Activated T-cell treated with anti-CD3 and anti-CD28 coated beads for 4 hours (primary cell): ENCODE measurements around the gene SMIM41.

Experiments used
- DNase-seq: peaks from one replicate; pipeline ENCODE4 v3.0.0-alpha.2; 2020

SMIM41 gene

GRCh38 chr12:52149651-52150241 lies 70.2 kb downstream of the SMIM41 start:
- DNase-seq = no peak

GRCh38 chr12:52151153-52151836 lies 71.8 kb downstream of the SMIM41 start:
- no peak for DNase-seq

GRCh38 chr12:52151837-52152783 lies 72.6 kb downstream of the SMIM41 start:
- DNase-seq = peak; percentile 62

GRCh38 chr12:52152905-52153317 lies 73.4 kb downstream of the SMIM41 start:
- no peak for DNase-seq

- DNase-seq = no peak
These were observed 75.8 kb downstream of the SMIM41 start for GRCh38 chr12:52155048-52155868.

GRCh38 chr12:52156311-52156710 lies 76.8 kb downstream of the SMIM41 start:
- DNase-seq = no peak

- peak; percentile 58 for DNase-seq
These were observed 77.5 kb downstream of the SMIM41 start for GRCh38 chr12:52156757-52157565.

GRCh38 chr12:52157566-52158150 lies 78.2 kb downstream of the SMIM41 start:
- no peak for DNase-seq
